Lower leg skin (tissue), 4 donors: Measurements from ENCODE around the gene PIP4K2A. TPM values are rescaled to one million over a fixed set of nuclear protein-coding genes. Genes with fewer than 3 reads are reported as not detected.
A peak's percentile ranks its signal among the peaks of the same experiment; 100 is the strongest.

Experiments
- DNase-seq, 2 donors: peaks; one replicate each; pipeline ENCODE4 v3.0.0-alpha.2; 2019; ENCODE audit warnings: low spot score in 2 of 2
- H3K4me3 ChIP-seq: fragments of 200-600 bp; sonication (generic); 2 replicates; pipeline ENCODE4 v1.5.1; 2017; ENCODE audit warnings: mild to moderate bottlenecking, low read depth; ENCODE audit not compliant: poor library complexity, severe bottlenecking
- POLR2A ChIP-seq, 2 donors: fragments of 450-650 bp; IDR thresholded peaks; one replicate each; pipeline ENCODE4 v1.6.1; 2016 to 2017; ENCODE audit warnings: antibody characterized with exemption in 2 of 2, mild to moderate bottlenecking in 1 of 2, moderate library complexity in 1 of 2
- WGBS, 2 donors: methylation state at CpG; one replicate each; pipeline ENCODE4 v1.1.5; 2018; 5-methylcytosine and 5-hydroxymethylcytosine counted together
- intact Hi-C: fragments of 100-400 bp; cut with DNase I; formaldehyde crosslinking; loops from one replicate; pipeline ENCODE4 v1.15.0; 2023; ENCODE audit warnings: low total_unique reads
- total RNA-seq, 4 donors: library from RNA; depleted of rRNA; stranded (reverse); fragments of >200 nt; gene quantifications; one replicate each; pipeline ENCODE4 v1.1.0, GENCODE V29; 2016
- TF ChIP-seq, protein P1 (sequence below), 3 donors: fragments of 450-650 bp; IDR thresholded peaks; one replicate each; pipeline ENCODE4 v1.5.1; 2016; ENCODE audit warnings: antibody characterized with exemption in 3 of 3, mild to moderate bottlenecking in 3 of 3, moderate library complexity in 2 of 3

Gene PIP4K2A
- total RNA-seq, 4 donors from 2014 or later = 2.3 to 12.4 (median 6.6) TPM

GRCh38 chr10:22690614-22691431, 23.6 kb downstream of the PIP4K2A start:
- no peak for DNase-seq
- no peak overlapping the region for H3K4me3 ChIP-seq
- intact Hi-C loops = no loop called here
- 71% methylated on average over 9 of the region's 9 CpGs for WGBS, 2 donors
- TF ChIP-seq, protein P1, sequence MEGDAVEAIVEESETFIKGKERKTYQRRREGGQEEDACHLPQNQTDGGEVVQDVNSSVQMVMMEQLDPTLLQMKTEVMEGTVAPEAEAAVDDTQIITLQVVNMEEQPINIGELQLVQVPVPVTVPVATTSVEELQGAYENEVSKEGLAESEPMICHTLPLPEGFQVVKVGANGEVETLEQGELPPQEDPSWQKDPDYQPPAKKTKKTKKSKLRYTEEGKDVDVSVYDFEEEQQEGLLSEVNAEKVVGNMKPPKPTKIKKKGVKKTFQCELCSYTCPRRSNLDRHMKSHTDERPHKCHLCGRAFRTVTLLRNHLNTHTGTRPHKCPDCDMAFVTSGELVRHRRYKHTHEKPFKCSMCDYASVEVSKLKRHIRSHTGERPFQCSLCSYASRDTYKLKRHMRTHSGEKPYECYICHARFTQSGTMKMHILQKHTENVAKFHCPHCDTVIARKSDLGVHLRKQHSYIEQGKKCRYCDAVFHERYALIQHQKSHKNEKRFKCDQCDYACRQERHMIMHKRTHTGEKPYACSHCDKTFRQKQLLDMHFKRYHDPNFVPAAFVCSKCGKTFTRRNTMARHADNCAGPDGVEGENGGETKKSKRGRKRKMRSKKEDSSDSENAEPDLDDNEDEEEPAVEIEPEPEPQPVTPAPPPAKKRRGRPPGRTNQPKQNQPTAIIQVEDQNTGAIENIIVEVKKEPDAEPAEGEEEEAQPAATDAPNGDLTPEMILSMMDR (IDR thresholded peaks at IDR 0.05) = no peak
- TF ChIP-seq POLR2A (IDR thresholded peaks at IDR 0.05) = peak in 1 of 2 donors; percentile 5

- TF ChIP-seq, protein P1 (IDR thresholded peaks at IDR 0.05) = no peak
- TF ChIP-seq POLR2A (IDR thresholded peaks at IDR 0.05) = no peak
- H3K4me3 ChIP-seq = no peak overlapping the region
- no peak for DNase-seq
- WGBS, 2 donors = 79 to 80% methylated on average over 2 of the region's 2 CpGs
- intact Hi-C loops = no loop called here
These were observed 24.2 kb downstream of the PIP4K2A start for GRCh38 chr10:22690158-22690557.

DNA sequence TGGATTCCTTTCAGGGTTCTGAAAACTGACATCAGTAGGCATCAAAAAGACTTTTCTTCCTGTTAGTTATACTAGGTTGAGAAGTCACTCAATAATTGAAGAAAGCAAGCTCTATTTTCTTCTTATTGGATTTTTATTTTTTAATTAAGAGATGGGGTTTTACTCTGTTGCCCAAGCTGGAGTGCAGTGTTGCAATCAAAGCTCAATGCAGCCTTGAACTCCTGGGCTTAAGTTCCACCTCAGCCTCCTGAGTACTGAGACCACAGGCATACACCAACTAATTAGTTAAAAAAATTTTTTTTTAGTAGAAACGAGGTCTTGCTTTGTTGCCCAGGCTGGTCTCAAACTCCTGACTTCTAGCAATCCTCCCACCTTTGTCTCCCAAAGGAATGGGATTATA, 28.0 kb downstream of the PIP4K2A start:
- WGBS, 2 donors = 63 to 77% methylated on average over 1 of the region's 1 CpG
- DNase-seq = no peak
- intact Hi-C loops = no loop called here
- no peak for TF ChIP-seq POLR2A (IDR thresholded peaks at IDR 0.05)
- TF ChIP-seq, protein P1 (IDR thresholded peaks at IDR 0.05) = no peak
- no peak overlapping the region for H3K4me3 ChIP-seq

DNA sequence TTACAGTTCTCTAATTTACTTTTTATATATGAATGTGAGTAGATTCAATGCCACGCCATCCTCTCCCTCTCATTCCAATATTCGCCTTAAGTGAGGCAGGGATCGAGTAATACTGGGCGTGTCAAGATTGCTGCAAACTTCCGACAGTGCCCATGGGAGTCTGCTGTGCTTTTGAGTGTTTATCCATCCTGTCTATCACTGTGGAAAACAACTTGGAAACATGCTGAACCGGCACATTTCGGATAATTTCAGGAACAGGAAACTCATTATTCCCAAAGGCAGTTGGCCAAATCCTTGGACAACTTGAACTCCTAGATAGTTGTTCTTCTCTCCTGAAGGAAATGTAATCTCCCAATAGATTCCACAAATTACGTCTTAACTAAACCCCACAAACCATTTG, 28.5 kb downstream of the PIP4K2A start:
- TF ChIP-seq POLR2A (IDR thresholded peaks at IDR 0.05) = no peak
- TF ChIP-seq, protein P1 (IDR thresholded peaks at IDR 0.05) = no peak
- intact Hi-C loops = no loop called here
- 58 to 65% methylated on average over 8 of the region's 8 CpGs for WGBS, 2 donors
- no peak overlapping the region for H3K4me3 ChIP-seq
- DNase-seq = peak in 1 of 2 donors; percentile 39

DNA sequence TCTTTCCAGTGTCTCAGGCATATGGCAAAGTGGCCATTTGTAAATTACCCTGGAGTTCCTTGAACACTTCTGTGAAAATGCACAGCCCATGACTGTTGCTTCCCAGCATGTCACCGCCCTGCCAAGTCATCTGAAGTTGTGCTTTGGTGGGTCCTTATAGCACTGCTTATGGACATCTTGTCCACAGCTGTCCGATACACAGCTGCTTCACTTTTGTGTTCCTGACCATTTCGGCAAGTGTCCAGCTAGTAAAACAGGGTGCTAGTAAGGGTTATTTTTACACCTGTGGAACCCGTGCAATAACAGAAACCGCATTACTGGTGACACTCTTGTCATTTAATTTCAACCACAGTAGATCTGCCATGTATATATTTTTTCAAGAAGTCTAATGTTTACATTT, 29.7 kb downstream of the PIP4K2A start:
- no peak for DNase-seq
- WGBS, 2 donors = 93 to 95% methylated on average over 5 of the region's 5 CpGs
- no peak for TF ChIP-seq POLR2A (IDR thresholded peaks at IDR 0.05)
- TF ChIP-seq, protein P1 (IDR thresholded peaks at IDR 0.05) = no peak

DNA sequence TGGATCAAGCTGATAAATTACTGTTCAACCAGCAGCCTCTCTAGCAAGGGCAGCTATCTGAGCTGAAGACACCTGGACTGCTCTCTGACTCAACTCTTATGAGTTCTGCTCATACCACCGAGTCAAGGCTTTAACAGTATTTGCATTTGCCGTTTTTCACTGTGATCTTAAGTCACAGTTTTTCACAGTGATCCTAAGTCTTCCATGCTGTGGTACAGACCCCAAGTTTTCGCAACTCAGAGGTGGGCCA, 31.3 kb downstream of the PIP4K2A start:
- no peak overlapping the region for H3K4me3 ChIP-seq
- TF ChIP-seq POLR2A (IDR thresholded peaks at IDR 0.05) = no peak
- TF ChIP-seq, protein P1 (IDR thresholded peaks at IDR 0.05) = no peak
- intact Hi-C loops = no loop called here
- WGBS, 2 donors = 83% methylated on average over 3 of the region's 3 CpGs
- no peak for DNase-seq

More for the DNA sequence above, 29.7 kb downstream of the PIP4K2A start:
- no peak overlapping the region for H3K4me3 ChIP-seq
- intact Hi-C loops = no loop called here
